ENCODE data around the gene RPAP2.
"Not testable (repeated sequence)": the region's sequence is repeated elsewhere in the genome, so short reads cannot be mapped to it uniquely, and the experiment has no call there.

RPAP2 gene

GRCh38 chr1:92276082-92276481, 22.8 kb upstream of the RPAP2 start:
- Histone ChIP-seq H2AFZ (ENCODE audit: low read depth, low read length, severe bottlenecking) (no peak overlapping the region), H3K27ac (ENCODE audit: low read depth, low read length) (no peak overlapping the region), H3K9ac (ENCODE audit: low read length) (no peak overlapping the region), H3K27me3 (ENCODE audit: low read length) (no peaks in the 10 kb centered on the region), H3K79me2 (ENCODE audit: insufficient read depth, low read length) (no peaks in the 10 kb centered on the region), H3F3A (ENCODE audit: insufficient read depth) (no peaks in the 10 kb centered on the region), H3K9me3 (ENCODE audit: insufficient read depth, low read length) (no peaks in the 10 kb centered on the region), H3K4me3 (ENCODE audit: insufficient read depth, low read length, poor library complexity, severe bottlenecking) (no peak overlapping the region), H4K20me1 (ENCODE audit: low read depth, low read length) (no peaks in the 10 kb centered on the region), H3K9me2 (replicated peaks; ENCODE audit: insufficient read depth, low read length) (no peaks in the 10 kb centered on the region), H3K36me3 (ENCODE audit: low read length) (no peaks in the 10 kb centered on the region; the same call in 1 of the 2 replicates), H3K4me2 (ENCODE audit: low read depth, low read length, poor library complexity, severe bottlenecking) (no peak overlapping the region)
- no peak for TF ChIP-seq EZH2phosphoT487 (conservative IDR thresholded peaks at IDR 0.05; ENCODE audit: low read length)
- TF ChIP-seq, protein P1, sequence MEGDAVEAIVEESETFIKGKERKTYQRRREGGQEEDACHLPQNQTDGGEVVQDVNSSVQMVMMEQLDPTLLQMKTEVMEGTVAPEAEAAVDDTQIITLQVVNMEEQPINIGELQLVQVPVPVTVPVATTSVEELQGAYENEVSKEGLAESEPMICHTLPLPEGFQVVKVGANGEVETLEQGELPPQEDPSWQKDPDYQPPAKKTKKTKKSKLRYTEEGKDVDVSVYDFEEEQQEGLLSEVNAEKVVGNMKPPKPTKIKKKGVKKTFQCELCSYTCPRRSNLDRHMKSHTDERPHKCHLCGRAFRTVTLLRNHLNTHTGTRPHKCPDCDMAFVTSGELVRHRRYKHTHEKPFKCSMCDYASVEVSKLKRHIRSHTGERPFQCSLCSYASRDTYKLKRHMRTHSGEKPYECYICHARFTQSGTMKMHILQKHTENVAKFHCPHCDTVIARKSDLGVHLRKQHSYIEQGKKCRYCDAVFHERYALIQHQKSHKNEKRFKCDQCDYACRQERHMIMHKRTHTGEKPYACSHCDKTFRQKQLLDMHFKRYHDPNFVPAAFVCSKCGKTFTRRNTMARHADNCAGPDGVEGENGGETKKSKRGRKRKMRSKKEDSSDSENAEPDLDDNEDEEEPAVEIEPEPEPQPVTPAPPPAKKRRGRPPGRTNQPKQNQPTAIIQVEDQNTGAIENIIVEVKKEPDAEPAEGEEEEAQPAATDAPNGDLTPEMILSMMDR (IDR thresholded peaks at IDR 0.05; ENCODE audit: insufficient read depth, low read length, poor library complexity, severe bottlenecking) = no peak

GRCh38 chr1:92277105-92277723, 21.6 kb upstream of the RPAP2 start:
- Histone ChIP-seq H3K27ac (ENCODE audit: low read depth, low read length) (no peak overlapping the region), H3K27me3 (ENCODE audit: low read length) (no peaks in the 10 kb centered on the region), H2AFZ (ENCODE audit: low read depth, low read length, severe bottlenecking) (no peak overlapping the region), H3K9me3 (ENCODE audit: insufficient read depth, low read length) (no peaks in the 10 kb centered on the region), H3F3A (ENCODE audit: insufficient read depth) (no peaks in the 10 kb centered on the region), H4K20me1 (ENCODE audit: low read depth, low read length) (no peaks in the 10 kb centered on the region), H3K36me3 (ENCODE audit: low read length) (no peaks in the 10 kb centered on the region; the same call in 1 of the 2 replicates), H3K4me2 (ENCODE audit: low read depth, low read length, poor library complexity, severe bottlenecking) (no peak overlapping the region), H3K9me2 (replicated peaks; ENCODE audit: insufficient read depth, low read length) (no peaks in the 10 kb centered on the region), H3K4me3 (ENCODE audit: insufficient read depth, low read length, poor library complexity, severe bottlenecking) (no peak overlapping the region), H3K79me2 (ENCODE audit: insufficient read depth, low read length) (no peaks in the 10 kb centered on the region), H3K9ac (ENCODE audit: low read length) (no peak overlapping the region)
- TF ChIP-seq EZH2phosphoT487 (conservative IDR thresholded peaks at IDR 0.05; ENCODE audit: low read length) = no peak
- TF ChIP-seq, protein P1 (IDR thresholded peaks at IDR 0.05; ENCODE audit: insufficient read depth, low read length, poor library complexity, severe bottlenecking) = no peak

- not testable (repeated sequence) for H3K9ac ChIP-seq (ENCODE audit: low read length); H3K27me3 ChIP-seq (ENCODE audit: low read length); H3K9me2 ChIP-seq (replicated peaks; ENCODE audit: insufficient read depth, low read length); H3K9me3 ChIP-seq (ENCODE audit: insufficient read depth, low read length); H3K36me3 ChIP-seq (ENCODE audit: low read length); H3K27ac ChIP-seq (ENCODE audit: low read depth, low read length); H4K20me1 ChIP-seq (ENCODE audit: low read depth, low read length); H3K4me2 ChIP-seq (ENCODE audit: low read depth, low read length, poor library complexity, severe bottlenecking); H3F3A ChIP-seq (ENCODE audit: insufficient read depth); H2AFZ ChIP-seq (ENCODE audit: low read depth, low read length, severe bottlenecking); H3K79me2 ChIP-seq (ENCODE audit: insufficient read depth, low read length); H3K4me3 ChIP-seq (ENCODE audit: insufficient read depth, low read length, poor library complexity, severe bottlenecking)
Observed at GRCh38 chr1:92279781-92280180, 19.1 kb upstream of the RPAP2 start.

GRCh38 chr1:92281411-92281810, 17.4 kb upstream of the RPAP2 start:
- not testable (repeated sequence) for H2AFZ ChIP-seq (ENCODE audit: low read depth, low read length, severe bottlenecking); H3K9me3 ChIP-seq (ENCODE audit: insufficient read depth, low read length); H4K20me1 ChIP-seq (ENCODE audit: low read depth, low read length); H3K9ac ChIP-seq (ENCODE audit: low read length); H3K9me2 ChIP-seq (replicated peaks; ENCODE audit: insufficient read depth, low read length); H3K4me3 ChIP-seq (ENCODE audit: insufficient read depth, low read length, poor library complexity, severe bottlenecking); H3K4me2 ChIP-seq (ENCODE audit: low read depth, low read length, poor library complexity, severe bottlenecking); H3K27me3 ChIP-seq (ENCODE audit: low read length); H3K27ac ChIP-seq (ENCODE audit: low read depth, low read length); H3K79me2 ChIP-seq (ENCODE audit: insufficient read depth, low read length); H3F3A ChIP-seq (ENCODE audit: insufficient read depth); H3K36me3 ChIP-seq (ENCODE audit: low read length)

All from SU-DHL-6 (cell line).